Measurements from ENCODE around the gene PLCH1.

Gene PLCH1, protein sequence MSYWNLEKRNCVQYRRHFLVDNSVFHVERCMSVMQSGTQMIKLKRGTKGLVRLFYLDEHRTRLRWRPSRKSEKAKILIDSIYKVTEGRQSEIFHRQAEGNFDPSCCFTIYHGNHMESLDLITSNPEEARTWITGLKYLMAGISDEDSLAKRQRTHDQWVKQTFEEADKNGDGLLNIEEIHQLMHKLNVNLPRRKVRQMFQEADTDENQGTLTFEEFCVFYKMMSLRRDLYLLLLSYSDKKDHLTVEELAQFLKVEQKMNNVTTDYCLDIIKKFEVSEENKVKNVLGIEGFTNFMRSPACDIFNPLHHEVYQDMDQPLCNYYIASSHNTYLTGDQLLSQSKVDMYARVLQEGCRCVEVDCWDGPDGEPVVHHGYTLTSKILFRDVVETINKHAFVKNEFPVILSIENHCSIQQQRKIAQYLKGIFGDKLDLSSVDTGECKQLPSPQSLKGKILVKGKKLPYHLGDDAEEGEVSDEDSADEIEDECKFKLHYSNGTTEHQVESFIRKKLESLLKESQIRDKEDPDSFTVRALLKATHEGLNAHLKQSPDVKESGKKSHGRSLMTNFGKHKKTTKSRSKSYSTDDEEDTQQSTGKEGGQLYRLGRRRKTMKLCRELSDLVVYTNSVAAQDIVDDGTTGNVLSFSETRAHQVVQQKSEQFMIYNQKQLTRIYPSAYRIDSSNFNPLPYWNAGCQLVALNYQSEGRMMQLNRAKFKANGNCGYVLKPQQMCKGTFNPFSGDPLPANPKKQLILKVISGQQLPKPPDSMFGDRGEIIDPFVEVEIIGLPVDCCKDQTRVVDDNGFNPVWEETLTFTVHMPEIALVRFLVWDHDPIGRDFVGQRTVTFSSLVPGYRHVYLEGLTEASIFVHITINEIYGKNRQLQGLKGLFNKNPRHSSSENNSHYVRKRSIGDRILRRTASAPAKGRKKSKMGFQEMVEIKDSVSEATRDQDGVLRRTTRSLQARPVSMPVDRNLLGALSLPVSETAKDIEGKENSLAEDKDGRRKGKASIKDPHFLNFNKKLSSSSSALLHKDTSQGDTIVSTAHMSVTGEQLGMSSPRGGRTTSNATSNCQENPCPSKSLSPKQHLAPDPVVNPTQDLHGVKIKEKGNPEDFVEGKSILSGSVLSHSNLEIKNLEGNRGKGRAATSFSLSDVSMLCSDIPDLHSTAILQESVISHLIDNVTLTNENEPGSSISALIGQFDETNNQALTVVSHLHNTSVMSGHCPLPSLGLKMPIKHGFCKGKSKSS (N-terminal part only)

GRCh38 chr3:155744626-155745324 lies at the start of gene PLCH1:
Gene PLCH1, minus strand, starts transcription at chr3:155745071. Its CDS starts 40,847 bp downstream, at chr3:155704224.
- DNase-seq (ENCODE audit: extremely low read depth in 1 of 2, low read depth in 1 of 2) = no peak

DNA sequence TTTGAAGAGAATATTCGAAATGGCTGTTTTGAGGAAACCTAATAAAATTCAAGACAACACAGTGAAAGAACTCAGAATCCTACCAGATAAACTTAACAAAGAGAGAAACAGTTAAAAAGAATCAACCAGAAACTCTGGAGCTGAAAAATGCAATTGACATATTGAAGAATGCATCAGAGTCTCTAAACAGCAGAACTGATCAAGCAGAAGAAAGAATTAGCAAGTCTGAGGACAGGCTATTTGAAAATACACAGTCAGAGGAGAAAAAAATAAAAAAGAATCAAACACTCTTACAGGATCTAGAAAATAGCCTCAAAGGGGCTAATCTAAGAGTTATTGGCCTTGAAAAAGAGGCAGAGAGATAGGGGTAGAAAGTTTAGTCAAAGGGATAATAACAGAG lies 47.7 kb upstream of the PLCH1 start:
- no peak for DNase-seq (ENCODE audit: extremely low read depth in 1 of 2, low read depth in 1 of 2)

DNA sequence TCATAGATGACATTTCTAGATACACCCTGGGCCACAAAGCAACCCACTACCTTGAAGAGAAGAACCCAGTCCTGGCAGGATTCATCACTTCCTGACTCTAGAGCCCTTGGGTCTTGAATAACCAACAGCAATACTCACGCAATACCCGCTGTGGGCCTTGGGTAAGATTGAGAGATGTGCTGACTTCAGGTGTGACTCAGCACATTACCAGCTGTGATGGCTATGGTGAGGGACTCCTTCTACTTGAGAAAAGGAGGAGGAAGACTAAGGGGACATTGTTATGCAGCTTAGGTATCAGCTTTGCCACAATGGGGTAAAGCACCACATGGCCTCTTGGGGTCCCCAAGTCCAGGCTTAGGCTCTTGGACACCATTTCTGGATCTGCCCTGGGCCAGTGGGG lies 46.3 kb upstream of the PLCH1 start:
- DNase-seq (ENCODE audit: extremely low read depth in 1 of 2, low read depth in 1 of 2) = no peak

DNA sequence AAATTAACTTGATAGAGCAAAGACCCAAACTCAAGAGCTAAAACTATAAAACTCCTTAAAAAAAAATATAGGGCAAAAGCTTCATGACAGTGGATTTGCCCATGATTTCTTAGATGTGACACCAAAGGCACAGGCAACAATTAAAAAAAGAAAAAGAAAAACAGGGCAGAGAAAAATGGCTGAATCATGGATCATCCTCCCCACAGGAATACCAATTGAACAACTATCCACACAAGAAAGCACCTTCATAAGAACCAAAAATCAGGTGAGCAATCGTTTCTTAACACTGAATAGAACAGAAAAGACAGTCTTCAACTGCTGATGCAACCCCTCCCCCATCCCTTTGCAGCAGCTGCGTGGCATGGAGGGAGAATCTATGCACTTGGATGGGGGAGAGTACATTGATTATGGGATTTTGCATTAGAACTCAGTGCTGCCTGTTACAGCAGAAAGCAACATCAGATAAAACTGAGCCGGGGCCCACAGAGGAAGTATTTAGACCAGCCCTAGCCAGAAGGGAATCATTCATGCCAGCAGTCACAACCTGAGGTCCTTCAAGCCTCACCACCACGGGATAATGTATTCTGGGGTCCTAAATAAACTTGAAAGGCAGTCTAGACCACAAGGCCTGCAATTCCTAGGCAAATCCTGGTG lies 45.5 kb upstream of the PLCH1 start:
- DNase-seq (ENCODE audit: extremely low read depth in 1 of 2, low read depth in 1 of 2) = no peak

- DNase-seq (ENCODE audit: extremely low read depth in 1 of 2, low read depth in 1 of 2) = no peak
These were observed 40.9 kb upstream of the PLCH1 start for GRCh38 chr3:155785662-155786295.

DNA sequence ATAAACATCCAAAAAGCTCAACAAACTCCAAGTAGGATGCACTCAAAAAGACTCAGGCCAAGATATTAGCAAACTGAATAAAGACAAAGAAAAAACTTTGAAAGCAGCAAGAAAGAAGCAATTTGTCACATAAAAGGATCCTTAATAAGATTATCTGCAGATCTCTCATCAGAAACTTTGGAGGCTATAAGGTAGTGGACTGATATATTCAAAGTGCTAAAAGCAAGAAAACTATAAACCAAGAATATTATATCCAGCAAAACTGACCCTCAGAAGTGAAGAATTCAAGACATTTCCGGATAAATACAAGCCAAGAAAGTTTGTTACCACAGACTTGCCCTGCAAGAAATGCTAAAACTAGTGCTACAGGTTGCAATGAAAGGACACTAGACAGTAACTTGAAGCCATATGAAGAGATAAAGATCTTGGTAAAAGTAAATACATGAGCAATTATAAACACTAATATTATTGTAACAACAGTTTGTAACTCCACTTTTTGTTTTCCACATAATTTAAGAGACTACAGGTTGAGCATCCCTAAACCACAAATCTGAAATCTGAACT lies 37.6 kb upstream of the PLCH1 start:
- no peak for DNase-seq (ENCODE audit: extremely low read depth in 1 of 2, low read depth in 1 of 2)

- no peak for DNase-seq (ENCODE audit: extremely low read depth in 1 of 2, low read depth in 1 of 2)
These were observed 35.4 kb upstream of the PLCH1 start for GRCh38 chr3:155780291-155780690.

- DNase-seq (ENCODE audit: extremely low read depth in 1 of 2, low read depth in 1 of 2) = no peak
These were observed 33.6 kb upstream of the PLCH1 start for GRCh38 chr3:155778462-155778861.

DNA sequence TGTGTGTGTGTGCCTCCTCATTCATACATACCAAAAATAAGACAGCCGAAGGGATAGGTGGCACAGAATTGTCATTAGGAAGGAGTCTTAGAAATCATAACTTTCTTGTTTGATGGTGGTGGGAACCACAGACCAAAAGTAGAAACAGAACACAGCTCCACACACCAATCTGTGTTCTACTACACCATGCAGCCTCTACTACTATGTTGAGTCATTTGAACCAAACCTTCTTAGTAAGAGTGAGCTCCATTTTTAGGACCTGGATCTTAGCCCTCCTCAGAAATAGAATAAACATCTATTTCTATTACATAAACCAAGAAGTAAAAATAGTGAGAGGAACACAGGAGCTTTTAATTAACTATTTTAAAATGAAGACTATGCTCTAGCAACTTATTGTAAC lies 27.9 kb upstream of the PLCH1 start:
- DNase-seq (ENCODE audit: extremely low read depth in 1 of 2, low read depth in 1 of 2) = no peak

DNA sequence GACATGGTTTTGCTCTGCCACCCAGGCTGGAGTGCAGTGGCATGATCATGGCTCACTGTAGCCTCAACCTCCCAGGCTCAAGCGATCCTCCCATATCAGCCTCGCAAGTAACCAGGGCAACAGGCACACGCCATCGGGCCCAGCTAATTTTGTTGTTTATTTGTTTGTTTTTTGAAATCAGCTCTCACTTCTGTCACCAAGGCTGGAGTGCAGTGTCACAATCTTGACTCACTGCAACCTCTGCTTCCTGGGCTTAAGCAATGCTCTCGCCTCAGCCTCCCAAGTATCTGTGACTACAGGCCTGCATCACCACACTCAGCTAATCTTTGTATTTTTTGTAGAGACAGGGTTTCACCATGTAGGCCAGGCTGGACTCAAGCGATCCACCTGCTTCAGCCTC lies 26.3 kb upstream of the PLCH1 start:
- no peak for DNase-seq (ENCODE audit: extremely low read depth in 1 of 2, low read depth in 1 of 2)

GRCh38 chr3:155766206-155766605 lies 21.3 kb upstream of the PLCH1 start:
- no peak for DNase-seq (ENCODE audit: extremely low read depth in 1 of 2, low read depth in 1 of 2)

GRCh38 chr3:155763870-155764463 lies 19.1 kb upstream of the PLCH1 start:
- DNase-seq (ENCODE audit: extremely low read depth in 1 of 2, low read depth in 1 of 2) = no peak

DNA sequence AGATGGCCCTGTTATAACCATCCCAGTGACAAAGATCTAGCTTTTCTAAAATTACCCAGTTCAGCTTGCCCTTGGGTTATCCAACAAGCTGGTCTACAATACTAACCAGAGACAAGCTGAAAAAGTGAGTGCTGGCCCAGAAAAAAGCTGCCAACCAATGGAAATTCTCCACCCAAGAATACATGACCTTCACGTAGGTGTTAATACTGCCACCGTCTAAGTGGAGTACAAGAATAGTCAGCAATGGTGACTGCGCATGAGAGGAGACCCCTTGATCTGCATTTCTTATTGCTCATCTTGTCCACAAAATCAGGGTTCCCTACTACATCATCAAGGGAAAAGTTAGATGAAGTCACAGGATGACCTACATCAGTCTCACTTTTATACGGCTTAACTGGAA lies 15.8 kb upstream of the PLCH1 start:
- no peak for DNase-seq (ENCODE audit: extremely low read depth in 1 of 2, low read depth in 1 of 2)

- no peak for DNase-seq (ENCODE audit: extremely low read depth in 1 of 2, low read depth in 1 of 2)
These were observed 12.7 kb upstream of the PLCH1 start for GRCh38 chr3:155757577-155757976.

- no peak for DNase-seq (ENCODE audit: extremely low read depth in 1 of 2, low read depth in 1 of 2)
These were observed 8.3 kb upstream of the PLCH1 start for GRCh38 chr3:155753038-155753639.

GRCh38 chr3:155748611-155749365 lies 3.9 kb upstream of the PLCH1 start:
- DNase-seq (ENCODE audit: extremely low read depth in 1 of 2, low read depth in 1 of 2) = no peak

GRCh38 chr3:155747946-155748290 lies 3.0 kb upstream of the PLCH1 start:
- no peak for DNase-seq (ENCODE audit: extremely low read depth in 1 of 2, low read depth in 1 of 2)

All from activated CD8-positive, alpha-beta memory T cell treated with anti-CD3 and anti-CD28 coated beads for 1 hour (primary cell).